CD4-positive, CD25-positive, alpha-beta regulatory T cell (primary cell): Measurements from ENCODE around the gene MAN2C1. TPM values are rescaled to one million over a fixed set of nuclear protein-coding genes. Genes with fewer than 3 reads are reported as not detected.
A peak's percentile ranks its signal among the peaks of the same experiment; 100 is the strongest.

ENCODE experiments used
- ATAC-seq, 2 donors: fragments of 150-1000 bp; cut with Tn5 transposase; one replicate each; pipeline ENCODE4 v1.10.0; 2021; ENCODE audit warnings: low read depth in 2 of 2, moderate number of reproducible peaks in 2 of 2, moderate library complexity in 1 of 2
- DNase-seq, 3 donors: peaks; one replicate each; pipeline versions ENCODE4 v3.0.0 to v3.0.0-alpha.2; 2012 to 2022; ENCODE audit warnings: mixed read lengths in 1 of 3
- H3K27ac ChIP-seq: one replicate; pipeline ENCODE4 v1.7.0; 2013; ENCODE audit warnings: mild to moderate bottlenecking, low read length; ENCODE audit not compliant: insufficient read depth, poor library complexity, severe bottlenecking
- H3K27me3 ChIP-seq: one replicate; pipeline ENCODE4 v1.7.0; 2013; ENCODE audit warnings: low read length; ENCODE audit not compliant: control insufficient read depth, insufficient read depth
- H3K36me3 ChIP-seq: one replicate; pipeline ENCODE4 v1.7.0; 2013; ENCODE audit warnings: mild to moderate bottlenecking, low read length, moderate library complexity; ENCODE audit not compliant: control insufficient read depth, insufficient read depth
- H3K4me1 ChIP-seq: 2 replicates; pipeline ENCODE4 v1.7.0; 2013; ENCODE audit warnings: mild to moderate bottlenecking, low read length; ENCODE audit not compliant: insufficient read depth, control insufficient read depth, poor library complexity, severe bottlenecking
- H3K4me3 ChIP-seq: one replicate; pipeline ENCODE4 v1.7.0; 2013; ENCODE audit warnings: low read depth, mild to moderate bottlenecking, low read length, moderate library complexity
- H3K9me3 ChIP-seq, 2 experiments: 1 replicate in 1 of 2; 2 replicates in 1 of 2; pipeline ENCODE4 v1.7.0; 2013; ENCODE audit warnings: low read length in 2 of 2, mild to moderate bottlenecking in 1 of 2, moderate library complexity in 1 of 2; ENCODE audit not compliant: control insufficient read depth in 2 of 2
- H3K27ac Mint-ChIP-seq, 3 donors: one replicate each; pipeline ENCODE4 v1.8.0; 2020 to 2022; ENCODE audit warnings: mild to moderate bottlenecking in 3 of 3, mixed read lengths in 3 of 3, moderate library complexity in 2 of 3
- H3K27me3 Mint-ChIP-seq: one replicate; pipeline ENCODE4 v1.8.0; 2022; ENCODE audit warnings: mild to moderate bottlenecking, mixed read lengths
- H3K36me3 Mint-ChIP-seq: one replicate; pipeline ENCODE4 v1.8.0; 2020; ENCODE audit warnings: mixed read lengths
- H3K4me1 Mint-ChIP-seq, 4 donors: one replicate each; pipeline ENCODE4 v1.8.0; 2020 to 2022; ENCODE audit warnings: mixed read lengths in 4 of 4, mild to moderate bottlenecking in 1 of 4
- H3K4me3 Mint-ChIP-seq, 4 donors: one replicate each; pipeline ENCODE4 v1.8.0; 2020 to 2022; ENCODE audit warnings: mild to moderate bottlenecking in 4 of 4, mixed read lengths in 4 of 4, moderate library complexity in 3 of 4
- H3K9me3 Mint-ChIP-seq, 7 donors: one replicate each; pipeline ENCODE4 v1.8.0; 2020 to 2022; ENCODE audit warnings: mixed read lengths in 7 of 7, mild to moderate bottlenecking in 3 of 7, moderate library complexity in 2 of 7
- polyA plus RNA-seq, 4 donors: library from polyadenylated mRNA; unstranded; fragments of 300-500 nt; fragmentation: Illumina TruSeq; gene quantifications; one replicate each; pipeline ENCODE4 v1.2.3, GENCODE V29; 2021
- total RNA-seq: library from RNA; stranded (reverse); gene quantifications from one replicate; pipeline ENCODE4 v1.2.3, GENCODE V29; 2022

MAN2C1 gene
- total and polyA plus RNA-seq, 5 donors from 2014 or later = 21.4 to 353 (median 30.7) TPM

DNA sequence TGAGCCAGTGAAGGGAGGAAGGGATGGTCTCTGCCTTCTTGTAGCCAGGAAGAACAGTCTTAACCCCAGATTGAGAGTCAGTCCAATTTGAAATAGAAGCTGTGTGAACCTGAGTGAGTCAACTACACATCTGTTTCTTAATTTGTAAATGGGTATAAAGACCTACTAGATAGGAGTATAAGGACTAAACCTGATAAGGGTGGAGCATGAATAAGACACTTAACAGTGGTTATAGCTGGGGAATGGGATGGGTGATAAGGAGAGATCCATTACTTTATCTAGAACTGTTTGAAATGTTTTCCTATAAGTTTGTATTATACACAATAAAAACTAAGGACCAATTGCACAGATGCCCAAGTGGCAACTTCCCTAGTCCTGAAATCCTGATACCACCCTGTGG is 1.4 kb downstream of the MAN2C1 start:
- H3K36me3 Mint-ChIP-seq = peaks cover 13% of the 10 kb centered on the region
- H3K27me3 ChIP-seq = no peaks in the 10 kb centered on the region
- H3K4me1 ChIP-seq = peaks cover 22% of the 10 kb centered on the region
- no peak for DNase-seq
- H3K27me3 Mint-ChIP-seq = no peaks in the 10 kb centered on the region
- no peaks in the 10 kb centered on the region for H3K9me3 ChIP-seq
- no peaks in the 10 kb centered on the region for H3K9me3 Mint-ChIP-seq
- H3K36me3 ChIP-seq = peaks cover 51% of the 10 kb centered on the region
- H3K4me1 Mint-ChIP-seq = peaks cover 9 to 24% (median 19%) of the 10 kb centered on the region in 4 donors
- no peak overlapping the region for H3K4me3 ChIP-seq
- peak overlapping the region; percentile 96 for H3K27ac ChIP-seq
- peak overlapping the region; percentile 58 to 95 (median 94) for H3K27ac Mint-ChIP-seq
- peak overlapping the region; percentile 91 to 98 (median 92) for H3K4me3 Mint-ChIP-seq
- no peak for ATAC-seq

GRCh38 chr15:75366163-75366562 is 2.2 kb downstream of the MAN2C1 start:
- Mint-ChIP-seq H3K36me3 (peaks cover 13% of the 10 kb centered on the region), H3K27ac (peak overlapping the region in 1 of 3 donors; percentile 95), H3K9me3 (no peaks in the 10 kb centered on the region), H3K4me3 (peak overlapping the region in 1 of 4 donors; percentile 44), H3K27me3 (no peaks in the 10 kb centered on the region), H3K4me1 (peaks cover 9 to 24% (median 19%) of the 10 kb centered on the region in 4 donors)
- no peaks in the 10 kb centered on the region for H3K9me3 ChIP-seq
- DNase-seq (no peak), ATAC-seq (no peak)
- H3K27ac ChIP-seq = no peak overlapping the region
- H3K27me3 ChIP-seq = no peaks in the 10 kb centered on the region
- peaks cover 22% of the 10 kb centered on the region for H3K4me1 ChIP-seq
- peaks cover 45% of the 10 kb centered on the region for H3K36me3 ChIP-seq
- H3K4me3 ChIP-seq = no peak overlapping the region

DNA sequence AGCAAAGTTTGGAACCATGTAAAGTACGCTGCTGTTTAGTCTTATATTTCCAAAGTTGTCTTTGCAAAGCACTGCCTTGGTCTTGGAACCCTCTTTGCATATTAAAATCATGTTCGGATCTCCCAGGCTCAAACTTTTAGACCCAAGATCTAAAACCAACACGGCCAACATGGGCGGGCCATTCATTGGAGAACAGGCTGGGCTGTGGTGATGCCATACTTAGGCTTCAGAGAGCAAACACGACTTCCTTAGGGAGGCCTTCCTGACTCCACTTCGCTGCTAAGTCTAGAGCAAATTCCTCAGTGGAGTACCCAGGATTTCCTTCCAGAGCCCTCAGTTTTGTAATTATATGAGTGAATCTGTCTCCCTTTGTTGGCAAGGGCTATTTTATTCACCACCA is 3.5 kb downstream of the MAN2C1 start:
- no peak overlapping the region for H3K4me3 Mint-ChIP-seq
- H3K27me3 Mint-ChIP-seq = no peaks in the 10 kb centered on the region
- H3K4me1 ChIP-seq = peaks cover 22% of the 10 kb centered on the region
- DNase-seq (no peak), ATAC-seq (no peak)
- H3K4me3 ChIP-seq = no peak overlapping the region
- H3K36me3 ChIP-seq = peaks cover 41% of the 10 kb centered on the region
- no peaks in the 10 kb centered on the region for H3K27me3 ChIP-seq
- H3K9me3 ChIP-seq = no peaks in the 10 kb centered on the region
- H3K27ac ChIP-seq = no peak overlapping the region
- no peak overlapping the region for H3K27ac Mint-ChIP-seq
- no peaks in the 10 kb centered on the region for H3K9me3 Mint-ChIP-seq
- H3K36me3 Mint-ChIP-seq = peaks cover 13% of the 10 kb centered on the region
- peaks cover 9 to 26% (median 20%) of the 10 kb centered on the region in 4 donors for H3K4me1 Mint-ChIP-seq

- no peak overlapping the region for H3K4me3 ChIP-seq
- peaks cover 44% of the 10 kb centered on the region for H3K36me3 ChIP-seq
- no peaks in the 10 kb centered on the region for H3K9me3 ChIP-seq
- H3K9me3 Mint-ChIP-seq = no peaks in the 10 kb centered on the region
- no peak overlapping the region for H3K4me3 Mint-ChIP-seq
- H3K27ac ChIP-seq = no peak overlapping the region
- DNase-seq = no peak
- no peaks in the 10 kb centered on the region for H3K27me3 Mint-ChIP-seq
- H3K27me3 ChIP-seq = no peaks in the 10 kb centered on the region
- peaks cover 16% of the 10 kb centered on the region for H3K4me1 ChIP-seq
- no peak for ATAC-seq
- peaks cover 13% of the 10 kb centered on the region for H3K36me3 Mint-ChIP-seq
- peaks cover 3 to 15% (median 10%) of the 10 kb centered on the region in 4 donors for H3K4me1 Mint-ChIP-seq
- H3K27ac Mint-ChIP-seq = peak overlapping the region in 1 of 3 donors; percentile 36
Measured at GRCh38 chr15:75363786-75364185, 4.6 kb downstream of the MAN2C1 start.

DNA sequence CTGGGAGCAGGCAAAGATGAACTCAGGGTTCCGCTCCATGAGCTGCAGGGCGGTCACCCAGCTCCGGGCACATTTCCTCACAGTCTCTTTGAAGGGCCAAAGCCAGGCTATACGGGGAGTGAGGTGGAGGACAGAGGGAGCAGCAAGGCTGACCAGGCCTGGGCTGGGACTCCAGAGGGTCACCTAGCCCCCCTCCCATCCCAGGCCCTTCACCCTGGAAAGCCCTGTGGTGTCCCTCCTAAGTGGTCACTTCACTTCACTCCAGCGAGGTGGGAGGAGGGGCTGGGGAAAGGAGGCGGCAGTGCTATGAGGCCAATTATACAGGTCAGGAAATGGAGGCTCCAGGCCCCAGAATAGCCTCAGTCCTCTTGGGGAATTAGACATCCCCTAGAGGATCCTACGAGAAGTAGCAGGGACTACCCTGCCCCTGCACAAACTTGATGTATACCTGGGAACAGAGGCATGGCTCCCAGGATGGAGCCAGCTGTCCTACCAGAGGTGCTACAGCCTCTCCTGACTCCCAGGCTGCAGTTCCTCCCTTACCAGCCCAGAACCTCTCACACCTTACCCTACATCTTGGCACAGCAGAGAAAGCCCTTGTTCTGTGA is 5.7 kb downstream of the MAN2C1 start:
- peaks cover 49% of the 10 kb centered on the region for H3K36me3 ChIP-seq
- no peaks in the 10 kb centered on the region for H3K27me3 Mint-ChIP-seq

GRCh38 chr15:75361989-75362641 is 6.3 kb downstream of the MAN2C1 start:
- Histone ChIP-seq H3K4me3 (no peak overlapping the region), H3K4me1 (peaks cover 5% of the 10 kb centered on the region), H3K27me3 (no peaks in the 10 kb centered on the region), H3K9me3 (no peaks in the 10 kb centered on the region), H3K27ac (no peak overlapping the region), H3K36me3 (peaks cover 49% of the 10 kb centered on the region)
- no peak for DNase-seq
- Mint-ChIP-seq H3K4me3 (no peak overlapping the region), H3K27ac (peak overlapping the region in 1 of 3 donors; percentile 9), H3K9me3 (no peaks in the 10 kb centered on the region), H3K27me3 (no peaks in the 10 kb centered on the region), H3K36me3 (peaks cover 13% of the 10 kb centered on the region), H3K4me1 (peaks cover 0 to 6% (median 5%) of the 10 kb centered on the region in 4 donors)
- ATAC-seq = no peak

More for the DNA sequence above, 5.7 kb downstream of the MAN2C1 start:
- H3K4me3 Mint-ChIP-seq = peak overlapping the region in 1 of 4 donors; percentile 65
- Histone ChIP-seq H3K27me3 (no peaks in the 10 kb centered on the region), H3K4me1 (peaks cover 11% of the 10 kb centered on the region), H3K9me3 (no peaks in the 10 kb centered on the region), H3K27ac (no peak overlapping the region), H3K4me3 (no peak overlapping the region)
- H3K9me3 Mint-ChIP-seq = no peaks in the 10 kb centered on the region
- DNase-seq = no peak
- H3K4me1 Mint-ChIP-seq = peaks cover 0 to 12% (median 8%) of the 10 kb centered on the region in 4 donors
- ATAC-seq = no peak
- H3K27ac Mint-ChIP-seq = peak overlapping the region in 1 of 3 donors; percentile 9
- H3K36me3 Mint-ChIP-seq = peaks cover 13% of the 10 kb centered on the region

DNA sequence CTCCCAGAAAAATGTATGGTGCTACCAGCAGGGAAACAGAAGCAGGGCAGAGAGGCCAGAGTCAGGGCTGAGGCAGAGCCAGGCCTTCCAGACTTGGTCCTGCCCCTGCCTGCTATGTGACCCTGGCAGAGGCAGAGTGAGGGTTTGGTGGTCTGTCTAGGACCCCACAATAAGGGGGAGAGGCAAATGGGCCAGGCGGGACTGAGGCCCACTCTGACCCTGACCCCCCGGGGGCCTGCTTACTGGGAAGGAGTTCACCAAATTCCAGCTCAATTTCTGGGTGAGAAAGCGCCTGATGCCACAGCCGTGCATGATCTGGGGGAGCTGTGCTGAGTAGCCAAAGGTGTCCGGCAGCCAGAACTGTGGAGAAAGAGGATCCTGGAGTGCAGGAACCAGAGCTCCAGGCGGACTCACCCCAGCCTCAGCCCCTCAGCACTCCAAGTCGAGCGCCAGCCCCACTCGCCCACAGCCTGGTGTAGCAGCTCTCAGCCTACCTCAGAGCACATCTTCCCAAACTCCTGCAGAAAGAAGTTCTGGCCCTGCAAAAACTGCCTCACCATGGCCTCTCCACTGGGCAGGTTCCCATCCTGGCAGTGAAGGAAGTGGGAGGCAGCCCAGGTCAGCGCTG is 6.9 kb downstream of the MAN2C1 start:
- peaks cover 45% of the 10 kb centered on the region for H3K36me3 ChIP-seq

More for the DNA sequence above, 6.9 kb downstream of the MAN2C1 start:
- peaks cover 0 to 4% (median 1%) of the 10 kb centered on the region in 4 donors for H3K4me1 Mint-ChIP-seq
- no peak for DNase-seq
- no peak overlapping the region for H3K27ac ChIP-seq
- no peaks in the 10 kb centered on the region for H3K27me3 ChIP-seq
- H3K27me3 Mint-ChIP-seq = no peaks in the 10 kb centered on the region
- H3K36me3 Mint-ChIP-seq = peaks cover 17% of the 10 kb centered on the region
- no peaks in the 10 kb centered on the region for H3K9me3 ChIP-seq
- no peak overlapping the region for H3K4me3 Mint-ChIP-seq
- H3K4me3 ChIP-seq = no peak overlapping the region
- H3K9me3 Mint-ChIP-seq = no peaks in the 10 kb centered on the region
- H3K27ac Mint-ChIP-seq = no peak overlapping the region
- no peak for ATAC-seq
- no peaks in the 10 kb centered on the region for H3K4me1 ChIP-seq
